ENCODE results near the gene NCOA7. TPM values are rescaled to one million over a fixed set of nuclear protein-coding genes. Genes with fewer than 3 reads are reported as not detected.

The NCOA7 gene
- total RNA-seq, 1 experiment from 2014 or later, result 13.8 TPM

DNA sequence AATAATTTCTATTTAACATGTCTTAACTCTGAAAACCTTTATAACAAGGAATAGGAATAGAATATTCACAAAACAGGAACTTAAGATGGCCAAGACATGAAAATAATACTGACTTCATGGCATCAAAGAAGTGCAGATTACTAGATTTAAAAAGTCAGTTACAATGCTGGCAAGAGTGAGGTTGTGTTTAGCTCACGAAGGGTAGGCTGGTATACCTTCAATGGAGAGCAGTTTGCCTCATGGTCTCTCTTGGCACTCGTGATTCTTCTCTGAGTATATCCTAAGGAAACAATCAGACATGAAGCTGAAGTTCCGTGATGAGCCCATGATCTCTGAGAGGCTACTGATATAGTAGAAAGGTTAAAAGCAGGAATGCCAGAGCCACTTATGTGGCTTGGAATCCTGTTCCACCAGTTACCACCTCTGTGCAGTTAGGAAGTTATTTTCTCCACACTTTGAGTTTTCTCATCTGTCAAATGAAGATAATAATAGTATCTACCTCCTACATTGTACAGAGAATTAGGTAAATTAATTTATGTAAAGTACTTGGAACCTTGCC, 7.2 kb downstream of the NCOA7 start:
- H3K79me2 ChIP-seq (ENCODE audit: insufficient read depth, low read length), result no peaks in the 10 kb centered on the region
- H3K27me3 ChIP-seq (ENCODE audit: insufficient read depth, low read length), result no peaks in the 10 kb centered on the region
- peaks cover 9 to 15% of the 10 kb centered on the region in 2 experiments; a peak in 3 of 4 replicates for H3K4me1 ChIP-seq (ENCODE audit: control insufficient read depth in 1 of 2, insufficient read depth in 2 of 2, low read length in 2 of 2)
- peak; percentile 22; the same call in 1 of the 2 replicates for ATAC-seq
- intact Hi-C loops (cut with micrococcal nuclease), result no loop called here
- H3K4me3 ChIP-seq (replicated peaks in 1 of 2; ENCODE audit: low read depth in 1 of 2, low read length in 2 of 2), result no peak overlapping the region
- no peaks in the 10 kb centered on the region for H3K36me3 ChIP-seq (ENCODE audit: control insufficient read depth in 1 of 2, insufficient read depth in 2 of 2, low read length in 2 of 2)
- H4K20me1 ChIP-seq (ENCODE audit: insufficient read depth), result no peaks in the 10 kb centered on the region
- no peak for DNase-seq (ENCODE audit: low read depth, low spot score)
- POLR2A ChIA-PET, result no interaction called here
- RAD21 ChIA-PET (ENCODE audit: low non-redundant PET in 1 of 2, low total read pairs in 2 of 2, uncharacterized antibody in 2 of 2, unreplicated experiment in 2 of 2), result no interaction called here
- H3K9me2 ChIP-seq (ENCODE audit: insufficient read depth), result no peaks in the 10 kb centered on the region
- CTCF ChIA-PET, result interaction anchor here (1.4 kb wide), 1 partner anchor 158 kb away, joined by 3 read pairs; no protein-coding TSS in a partner anchor
- H3K27ac ChIP-seq (ENCODE audit: low read depth, low read length), result no peak overlapping the region
- H2AFZ ChIP-seq (ENCODE audit: low read depth, low read length, poor library complexity, severe bottlenecking), result no peak overlapping the region
- TF ChIP-seq ELF1 (IDR thresholded peaks at IDR 0.05; ENCODE audit: borderline replicate concordance, low read depth) (no peak), SP1 (IDR thresholded peaks at IDR 0.05; ENCODE audit: low read depth) (peak; percentile 15; the same call in 1 of the 2 replicates)
- H3K9me3 ChIP-seq (ENCODE audit: control insufficient read depth in 1 of 2, insufficient read depth in 1 of 2, low read depth in 1 of 2, low read length in 2 of 2), result no peaks in the 10 kb centered on the region
- peak overlapping the region; percentile 43 for H3K4me2 ChIP-seq (ENCODE audit: low read length)
- no TSS peak for BruUV-seq (replicated peaks)
- no peak overlapping the region for H3K9ac ChIP-seq (ENCODE audit: low read length)

DNA sequence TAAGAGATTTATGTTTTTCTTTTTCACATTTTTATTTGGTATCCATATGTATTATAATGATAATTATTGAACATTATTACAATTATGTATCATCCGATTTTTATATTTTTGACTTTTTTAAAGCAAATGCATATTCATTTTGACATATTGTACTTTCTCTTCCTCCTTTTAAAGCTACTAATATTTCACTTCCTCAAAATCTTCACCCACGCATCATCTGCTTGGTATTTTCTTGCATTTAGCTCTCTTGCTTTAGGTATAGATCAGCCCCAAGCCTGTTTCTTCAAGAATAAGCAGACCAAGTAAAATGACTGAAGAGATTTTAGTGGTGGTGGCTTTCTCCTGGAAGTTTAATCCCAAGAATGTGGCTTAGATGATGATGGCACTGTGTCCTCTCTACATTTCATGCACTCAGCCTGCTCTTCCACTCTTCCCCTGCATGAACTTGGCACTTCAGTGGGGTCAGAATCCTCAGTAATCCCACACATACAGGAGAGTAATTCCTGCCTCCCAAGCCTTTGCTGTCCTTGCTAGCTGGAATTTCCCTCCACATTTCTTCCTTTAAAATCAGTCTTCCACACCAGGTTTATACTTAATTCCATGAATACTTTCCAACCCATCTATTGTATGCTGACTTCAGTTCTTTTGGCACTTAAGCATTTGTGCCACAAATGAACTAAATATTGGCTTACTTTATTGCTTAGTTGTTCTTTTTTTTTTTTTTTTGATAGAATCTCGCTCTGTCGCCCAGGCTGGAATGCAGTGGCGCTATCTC, 8.2 kb downstream of the NCOA7 start:
- ATAC-seq (no peak), DNase-seq (ENCODE audit: low read depth, low spot score) (no peak)
- POLR2A ChIA-PET, result no interaction called here
- RAD21 ChIA-PET (ENCODE audit: low non-redundant PET in 1 of 2, low total read pairs in 2 of 2, uncharacterized antibody in 2 of 2, unreplicated experiment in 2 of 2), result no interaction called here
- Histone ChIP-seq H3K79me2 (ENCODE audit: insufficient read depth, low read length) (no peaks in the 10 kb centered on the region), H3K9me3 (ENCODE audit: control insufficient read depth in 1 of 2, insufficient read depth in 1 of 2, low read depth in 1 of 2, low read length in 2 of 2) (no peaks in the 10 kb centered on the region), H3K27ac (ENCODE audit: low read depth, low read length) (no peak overlapping the region), H3K27me3 (ENCODE audit: insufficient read depth, low read length) (no peaks in the 10 kb centered on the region), H3K4me1 (ENCODE audit: control insufficient read depth in 1 of 2, insufficient read depth in 2 of 2, low read length in 2 of 2) (peaks cover 5 to 15% of the 10 kb centered on the region in 2 experiments; a peak in 3 of 4 replicates), H3K9me2 (ENCODE audit: insufficient read depth) (no peaks in the 10 kb centered on the region), H4K20me1 (ENCODE audit: insufficient read depth) (no peaks in the 10 kb centered on the region), H3K4me3 (replicated peaks in 1 of 2; ENCODE audit: low read depth in 1 of 2, low read length in 2 of 2) (no peak overlapping the region), H3K9ac (ENCODE audit: low read length) (no peak overlapping the region), H3K4me2 (ENCODE audit: low read length) (no peak overlapping the region), H2AFZ (ENCODE audit: low read depth, low read length, poor library complexity, severe bottlenecking) (no peak overlapping the region), H3K36me3 (ENCODE audit: control insufficient read depth in 1 of 2, insufficient read depth in 2 of 2, low read length in 2 of 2) (no peaks in the 10 kb centered on the region)
- TF ChIP-seq ELF1 (IDR thresholded peaks at IDR 0.05; ENCODE audit: borderline replicate concordance, low read depth), result no peak
- TF ChIP-seq TCF7L2 (IDR thresholded peaks at IDR 0.05; ENCODE audit: borderline replicate concordance, extremely low read depth, insufficient read depth, insufficient read length), result no peak
- TF ChIP-seq, protein P1, sequence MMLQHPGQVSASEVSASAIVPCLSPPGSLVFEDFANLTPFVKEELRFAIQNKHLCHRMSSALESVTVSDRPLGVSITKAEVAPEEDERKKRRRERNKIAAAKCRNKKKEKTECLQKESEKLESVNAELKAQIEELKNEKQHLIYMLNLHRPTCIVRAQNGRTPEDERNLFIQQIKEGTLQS (IDR thresholded peaks at IDR 0.05), result no peak
- TF ChIP-seq, protein P2, sequence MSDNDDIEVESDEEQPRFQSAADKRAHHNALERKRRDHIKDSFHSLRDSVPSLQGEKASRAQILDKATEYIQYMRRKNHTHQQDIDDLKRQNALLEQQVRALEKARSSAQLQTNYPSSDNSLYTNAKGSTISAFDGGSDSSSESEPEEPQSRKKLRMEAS (IDR thresholded peaks at IDR 0.05), result no peak
- TF ChIP-seq SRF (IDR thresholded peaks at IDR 0.05; ENCODE audit: low read depth), result no peak
- intact Hi-C loops (cut with micrococcal nuclease), result no loop called here
- CTCF ChIA-PET, result interaction anchor here (0.6 to 1.4 kb wide), 2 partner anchors 63 to 157 kb away, joined by 3 read pairs; no protein-coding TSS in a partner anchor
- BruUV-seq (replicated peaks), result no TSS peak
